Activated T-cell treated with anti-CD3 and anti-CD28 coated beads, Interleukin-2, amount 50 U/mL, for 48 hours (primary cell): ENCODE data around the gene POU3F2.

Experiments used
- DNase-seq, 2 experiments: peaks; one replicate each; pipeline ENCODE4 v3.0.0-alpha.2; 2020

POU3F2 gene

DNA sequence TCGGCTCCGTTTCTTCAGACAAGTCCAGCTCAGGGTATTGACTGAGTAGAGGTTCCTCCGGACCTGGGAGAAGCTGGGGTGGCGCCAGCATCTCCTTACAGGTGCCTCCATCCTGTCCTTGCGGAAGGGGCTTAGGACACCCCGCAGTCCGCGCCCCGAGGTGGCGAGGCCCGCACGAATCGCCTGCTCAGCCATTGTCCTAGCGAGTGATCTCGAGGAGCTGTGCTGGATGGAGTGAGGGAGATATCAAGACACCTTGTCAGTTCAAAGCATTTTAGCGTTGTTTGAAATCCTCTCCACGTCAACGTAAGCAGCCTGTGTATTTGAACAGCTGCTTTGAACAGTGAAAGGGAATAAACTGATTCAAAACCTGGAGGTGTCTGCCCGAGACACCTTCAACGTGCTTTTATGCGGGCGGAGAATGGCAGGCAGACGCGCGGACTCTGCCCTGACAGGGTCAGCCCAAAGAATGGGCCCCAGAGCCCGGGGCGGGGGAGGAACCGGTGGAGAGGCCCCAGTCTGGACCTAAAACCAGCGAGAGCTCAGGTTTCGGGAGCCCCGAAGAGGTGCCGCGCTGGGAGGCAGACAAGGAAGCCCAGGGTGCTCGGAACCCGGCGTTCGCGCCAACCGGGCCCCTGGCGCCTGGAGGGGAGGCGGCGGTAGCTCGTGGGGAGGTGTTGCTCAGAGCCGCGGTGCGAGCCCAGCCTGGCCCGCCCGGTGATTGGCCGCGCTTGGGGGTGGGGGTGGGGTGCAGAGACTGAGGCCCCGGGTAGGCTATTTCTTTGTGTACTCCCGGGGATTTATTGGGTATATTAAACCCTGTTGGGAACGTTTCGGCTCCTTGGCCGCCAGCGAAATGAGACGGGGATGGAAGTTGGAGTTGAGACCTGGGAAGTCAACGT lies 3.1 kb upstream of the POU3F2 start:
- DNase-seq = peak; percentile 37 to 39

DNA sequence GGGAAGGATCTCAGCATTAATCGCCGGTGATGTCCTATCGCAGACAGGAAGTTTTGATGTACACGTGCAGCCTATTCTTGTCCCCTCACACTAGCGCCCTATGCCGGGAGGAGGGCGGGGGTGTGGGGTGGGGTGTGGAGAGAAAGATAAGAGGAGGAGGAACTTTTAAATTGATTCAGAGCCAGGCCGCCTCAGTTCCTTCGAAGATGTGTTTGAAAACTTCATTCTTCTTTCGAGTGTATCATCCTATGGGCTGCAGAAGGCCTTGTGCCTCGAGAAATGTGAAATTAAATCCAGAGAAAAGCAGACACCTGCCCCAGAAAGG lies 2.5 kb upstream of the POU3F2 start:
- DNase-seq = peak; percentile 22 to 28

DNA sequence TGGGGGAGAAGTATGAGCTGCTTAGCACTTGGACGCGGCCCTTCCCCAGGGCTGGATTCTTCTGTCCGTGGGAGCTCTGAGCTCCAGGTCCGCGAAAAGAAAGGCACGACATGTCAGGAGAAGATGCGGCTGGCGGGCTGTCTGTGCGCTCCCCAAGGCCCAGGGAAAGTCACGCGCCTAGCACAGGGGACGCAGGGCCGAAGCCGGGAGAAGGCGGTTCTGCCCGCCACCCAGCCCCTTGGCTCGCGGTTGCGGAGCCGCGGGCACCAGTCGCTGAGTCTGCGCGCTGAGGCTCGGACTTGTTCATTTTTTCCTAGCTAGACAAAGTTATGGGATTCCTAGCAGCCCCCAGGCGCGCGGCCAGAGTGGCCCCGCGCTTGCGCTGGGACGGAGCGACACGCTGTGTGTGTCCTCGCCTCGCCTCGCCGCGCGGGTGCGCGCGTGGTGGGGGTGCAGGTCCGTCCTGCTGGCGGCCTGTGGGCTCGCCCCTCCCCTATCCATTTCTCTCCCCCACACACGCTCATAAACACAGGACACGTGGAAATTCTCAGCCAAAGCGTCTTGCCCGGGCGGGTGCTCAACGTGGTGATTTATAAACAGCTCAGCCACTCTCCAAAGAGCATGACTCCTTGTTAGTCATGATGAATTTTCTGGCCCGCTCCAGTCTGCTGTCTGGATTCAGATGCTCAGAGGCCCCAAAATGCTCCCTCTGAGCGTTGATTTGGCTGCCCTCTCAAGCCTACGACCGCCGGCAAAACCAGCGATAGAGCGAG lies 1.9 kb upstream of the POU3F2 start:
- DNase-seq = no peak

DNA sequence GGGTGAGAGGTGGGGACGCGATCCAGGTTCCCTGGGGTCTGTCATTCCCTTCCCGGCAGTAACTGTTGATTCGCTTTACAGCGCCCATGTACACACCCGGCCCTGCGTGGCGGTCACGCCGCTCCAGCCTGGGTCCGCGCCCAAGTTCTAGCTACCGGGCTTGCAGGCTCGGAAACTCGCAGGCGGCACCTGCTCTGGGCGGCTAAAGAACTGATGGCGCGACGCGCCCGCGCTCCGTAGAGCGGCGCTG lies 1.4 kb upstream of the POU3F2 start:
- peak; percentile 47 to 62 for DNase-seq

DNA sequence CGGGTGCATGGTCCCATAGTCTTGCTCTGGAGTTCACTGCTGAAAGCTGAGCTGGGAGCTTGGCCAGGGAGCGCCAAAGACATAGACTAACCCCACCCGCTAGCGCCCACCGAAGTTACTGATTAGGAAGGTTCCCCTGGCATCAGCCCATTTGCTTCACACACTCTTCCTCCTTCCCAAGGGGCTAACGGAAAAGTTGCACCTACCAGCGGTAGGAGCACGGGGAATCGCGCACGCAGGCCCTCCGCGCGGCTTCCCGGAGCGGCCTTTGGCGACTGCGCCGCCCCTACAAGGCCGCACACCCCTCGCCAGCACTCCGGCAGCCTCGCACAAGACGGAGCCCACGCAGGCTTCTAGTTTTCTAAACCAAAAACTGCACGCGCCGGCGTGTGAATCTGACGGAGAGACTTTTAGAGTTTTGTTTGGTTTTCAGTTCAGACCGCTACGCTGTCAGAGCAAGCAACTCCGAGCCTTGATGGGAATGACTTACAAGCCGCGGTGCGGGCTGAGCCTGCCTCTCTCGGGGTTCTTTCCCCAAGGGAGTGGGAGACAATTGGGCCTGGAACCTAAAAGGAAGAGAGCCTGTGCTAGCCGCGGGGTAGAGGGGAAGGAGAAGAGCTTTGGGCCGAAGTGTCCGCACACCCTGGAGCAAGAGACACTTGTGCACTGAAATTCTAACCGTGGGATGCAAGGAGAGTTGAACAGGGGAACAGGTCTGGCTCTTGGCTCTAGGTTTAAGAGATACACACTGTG lies 891 bp upstream of the POU3F2 start:
- DNase-seq = peak; percentile 54 to 56

DNA sequence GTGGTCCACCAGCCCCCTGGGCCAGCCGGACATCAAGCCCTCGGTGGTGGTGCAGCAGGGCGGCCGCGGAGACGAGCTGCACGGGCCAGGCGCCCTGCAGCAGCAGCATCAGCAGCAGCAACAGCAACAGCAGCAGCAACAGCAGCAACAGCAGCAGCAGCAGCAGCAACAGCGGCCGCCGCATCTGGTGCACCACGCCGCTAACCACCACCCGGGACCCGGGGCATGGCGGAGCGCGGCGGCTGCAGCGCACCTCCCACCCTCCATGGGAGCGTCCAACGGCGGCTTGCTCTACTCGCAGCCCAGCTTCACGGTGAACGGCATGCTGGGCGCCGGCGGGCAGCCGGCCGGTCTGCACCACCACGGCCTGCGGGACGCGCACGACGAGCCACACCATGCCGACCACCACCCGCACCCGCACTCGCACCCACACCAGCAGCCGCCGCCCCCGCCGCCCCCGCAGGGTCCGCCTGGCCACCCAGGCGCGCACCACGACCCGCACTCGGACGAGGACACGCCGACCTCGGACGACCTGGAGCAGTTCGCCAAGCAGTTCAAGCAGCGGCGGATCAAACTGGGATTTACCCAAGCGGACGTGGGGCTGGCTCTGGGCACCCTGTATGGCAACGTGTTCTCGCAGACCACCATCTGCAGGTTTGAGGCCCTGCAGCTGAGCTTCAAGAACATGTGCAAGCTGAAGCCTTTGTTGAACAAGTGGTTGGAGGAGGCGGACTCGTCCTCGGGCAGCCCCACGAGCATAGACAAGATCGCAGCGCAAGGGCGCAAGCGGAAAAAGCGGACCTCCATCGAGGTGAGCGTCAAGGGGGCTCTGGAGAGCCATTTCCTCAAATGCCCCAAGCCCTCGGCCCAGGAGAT lies 1.0 kb downstream of the POU3F2 start:
- DNase-seq = peak in 1 of 2 experiments; percentile 38

DNA sequence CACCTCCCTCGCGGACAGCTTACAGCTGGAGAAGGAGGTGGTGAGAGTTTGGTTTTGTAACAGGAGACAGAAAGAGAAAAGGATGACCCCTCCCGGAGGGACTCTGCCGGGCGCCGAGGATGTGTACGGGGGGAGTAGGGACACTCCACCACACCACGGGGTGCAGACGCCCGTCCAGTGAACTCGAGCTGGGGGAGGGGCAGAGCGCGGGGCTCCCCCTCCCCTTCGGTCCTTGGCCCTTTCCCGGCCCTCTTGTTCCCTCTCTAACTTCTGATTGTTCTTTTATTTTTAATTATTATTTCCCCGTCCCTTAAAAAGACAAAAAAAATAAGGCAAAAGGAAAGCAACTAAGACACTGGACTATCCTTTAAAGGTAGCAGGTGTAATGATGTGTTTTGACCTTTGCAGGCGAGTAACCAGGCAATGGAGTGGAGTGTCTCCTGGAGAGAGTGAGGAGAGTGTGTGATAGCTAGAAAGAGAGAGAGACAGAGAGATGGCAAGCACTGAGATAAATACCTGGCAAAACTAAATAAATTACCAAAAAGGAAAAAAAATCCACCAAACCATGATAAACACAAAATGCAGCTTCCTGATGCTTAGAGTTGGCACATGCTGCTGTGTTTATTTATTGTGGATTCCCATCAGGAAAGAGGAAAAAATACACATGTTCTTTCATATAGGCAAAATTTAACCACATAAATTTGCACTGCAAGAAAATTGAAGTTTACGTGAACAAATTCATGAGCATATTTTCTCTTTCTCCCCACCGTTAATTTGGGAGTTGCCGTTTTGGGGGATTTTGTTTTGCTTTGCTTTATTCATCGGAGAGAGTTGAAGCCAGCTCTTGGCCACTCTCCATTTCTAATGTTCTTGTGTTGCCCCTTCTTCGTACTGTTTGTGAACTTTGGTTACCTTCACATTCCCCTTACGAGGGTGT lies 1.9 kb downstream of the POU3F2 start:
- DNase-seq = no peak

DNA sequence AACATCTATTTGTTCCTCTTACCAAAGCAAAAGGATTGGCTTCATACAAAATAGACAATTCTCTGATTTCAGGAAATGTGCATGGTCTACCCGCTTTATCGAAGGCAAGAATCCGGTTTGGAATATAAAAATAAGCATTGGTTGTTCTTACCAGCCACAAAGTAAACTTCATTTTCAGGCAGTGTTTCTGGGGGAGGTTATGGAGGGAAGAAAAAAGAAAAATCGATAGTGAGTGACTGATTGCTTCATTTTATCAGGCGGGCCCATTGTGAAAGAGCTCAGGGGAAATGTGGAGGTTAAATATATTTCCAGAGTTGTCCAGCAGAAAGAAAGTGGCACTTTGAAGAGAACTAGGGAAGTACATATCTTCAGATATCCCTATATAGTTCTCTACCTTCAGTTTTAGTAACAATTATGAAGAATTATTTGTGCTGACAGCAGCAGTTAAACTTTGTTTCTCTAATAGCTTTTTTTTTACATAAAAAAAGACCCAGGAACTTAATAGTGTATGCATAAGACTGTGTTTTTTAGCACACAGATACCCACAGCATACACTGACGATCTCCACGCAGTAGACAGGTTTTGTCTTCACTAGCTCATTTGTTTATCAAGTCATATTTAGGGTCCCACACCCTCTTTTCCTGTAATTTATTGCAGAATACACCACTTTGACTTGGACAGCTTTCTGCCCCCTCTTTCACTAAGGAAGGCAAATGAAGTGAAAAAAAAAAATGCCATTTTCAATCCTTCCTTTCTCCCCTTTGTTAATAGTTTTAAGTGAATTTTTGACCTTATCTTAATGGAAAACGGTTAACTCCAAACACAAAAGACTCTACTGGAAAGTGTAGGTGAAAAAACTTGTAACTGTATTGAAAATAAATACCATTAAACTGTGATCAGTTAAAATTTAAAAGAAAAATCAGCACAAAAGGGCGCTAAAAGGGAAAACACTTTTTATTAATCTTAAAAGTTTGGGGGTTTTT lies 2.9 kb downstream of the POU3F2 start:
- DNase-seq = no peak

DNA sequence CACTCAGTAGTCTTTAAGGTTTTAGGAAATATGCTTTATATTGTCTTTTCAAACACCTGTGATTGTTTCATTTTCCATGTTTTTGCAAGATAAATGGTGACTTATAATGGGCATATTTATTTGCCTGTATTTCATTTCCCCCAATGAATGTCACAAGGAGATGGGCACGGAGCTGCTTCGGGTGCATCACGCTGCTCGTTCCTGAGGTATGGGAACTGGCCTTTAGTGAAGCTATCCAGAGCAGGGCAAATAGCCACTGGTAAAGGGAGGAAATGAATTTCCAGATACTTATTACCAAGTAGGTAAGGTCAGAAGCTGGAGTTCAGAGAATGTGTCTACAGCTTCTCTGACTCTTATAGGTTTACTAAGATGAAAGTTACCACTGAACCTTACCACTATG lies 3.7 kb downstream of the POU3F2 start:
- DNase-seq = no peak

DNA sequence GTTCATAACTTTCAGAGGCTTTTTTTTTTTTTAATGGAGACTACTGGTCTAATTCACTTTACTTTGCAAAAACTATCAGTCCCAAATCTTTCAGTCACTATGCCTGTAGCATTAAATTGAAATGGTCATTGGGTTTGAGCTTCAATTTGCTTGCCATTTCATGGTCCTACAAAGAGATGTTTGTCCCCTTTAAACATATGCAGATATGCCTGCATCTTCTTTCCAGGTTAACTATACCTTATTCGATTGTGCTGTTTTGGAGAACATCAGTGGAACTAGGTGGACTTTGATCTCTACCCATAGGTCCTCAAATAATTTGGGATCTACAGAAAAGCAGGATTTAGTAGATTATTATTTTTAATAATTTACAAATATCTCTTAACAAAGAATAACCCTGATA lies 4.6 kb downstream of the POU3F2 start:
- no peak for DNase-seq

DNA sequence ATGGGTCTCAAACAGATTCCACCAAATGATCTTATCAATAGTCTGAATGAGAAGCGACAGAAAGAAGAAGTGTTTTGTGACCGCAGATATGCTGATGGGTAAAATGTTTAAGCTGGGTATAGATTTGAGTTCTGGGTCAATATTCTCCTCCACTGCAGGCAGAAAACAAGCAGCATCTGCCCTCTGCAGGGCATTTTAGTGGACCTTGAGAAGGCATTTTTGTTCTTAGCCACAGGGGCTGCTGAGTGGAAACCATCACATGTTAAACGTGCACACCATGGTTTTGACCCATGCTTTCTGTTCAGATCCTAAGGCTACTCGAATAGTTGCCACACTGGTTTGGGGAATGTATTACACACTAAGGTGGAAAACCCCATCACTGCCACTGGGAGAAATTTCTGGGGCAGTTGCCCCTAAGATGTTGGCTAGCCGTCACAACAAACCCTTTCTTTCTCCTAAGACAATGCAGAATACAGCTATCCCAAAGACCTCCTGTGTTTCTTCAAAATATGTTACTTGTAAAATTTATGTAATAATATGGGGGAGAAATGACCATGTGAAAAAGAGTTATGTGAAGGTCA lies 5.5 kb downstream of the POU3F2 start:
- DNase-seq = no peak

DNA sequence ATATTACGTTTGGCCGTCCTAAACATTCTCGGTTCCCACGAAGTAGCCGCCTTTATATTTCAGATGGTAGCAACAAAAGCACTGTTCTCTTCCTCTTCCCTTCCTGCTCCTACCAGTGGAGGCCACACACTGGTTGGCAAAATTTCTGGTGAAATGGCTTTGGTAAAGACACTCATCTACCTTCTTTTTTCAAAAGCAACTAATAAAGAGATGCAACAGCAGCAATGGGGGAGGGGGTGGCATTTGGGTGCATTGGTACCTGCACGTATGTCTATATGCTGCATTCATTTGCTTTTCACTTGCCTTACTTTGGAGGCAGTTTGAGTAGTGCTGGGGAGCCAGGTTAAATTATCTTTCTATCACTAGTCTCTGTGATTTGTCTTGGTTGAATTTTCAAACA lies 6.0 kb downstream of the POU3F2 start:
- DNase-seq = no peak

DNA sequence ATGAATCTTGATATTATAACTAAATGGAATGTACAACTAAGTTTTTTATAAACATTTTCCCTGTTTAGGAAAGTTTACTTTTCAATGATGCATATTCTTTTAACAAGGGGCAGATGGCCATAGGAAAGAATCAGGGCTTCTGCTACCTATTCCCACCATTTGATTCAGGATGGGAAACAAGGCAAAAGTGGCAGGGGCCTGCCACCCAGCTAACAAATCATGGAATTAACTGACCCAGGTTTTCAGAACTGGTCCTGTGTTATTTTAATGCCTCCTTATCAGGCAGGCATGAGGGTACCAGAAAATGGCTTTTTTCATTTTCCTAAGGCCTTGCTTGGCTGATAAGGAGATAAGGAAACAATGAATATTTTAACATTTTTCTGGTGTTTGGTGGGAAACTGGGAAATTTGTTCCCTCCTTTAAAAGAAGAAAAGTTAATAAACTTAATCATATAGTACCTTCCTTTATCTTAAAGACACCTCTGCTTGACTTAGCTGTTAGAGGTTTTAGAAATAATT lies 6.7 kb downstream of the POU3F2 start:
- no peak for DNase-seq

DNA sequence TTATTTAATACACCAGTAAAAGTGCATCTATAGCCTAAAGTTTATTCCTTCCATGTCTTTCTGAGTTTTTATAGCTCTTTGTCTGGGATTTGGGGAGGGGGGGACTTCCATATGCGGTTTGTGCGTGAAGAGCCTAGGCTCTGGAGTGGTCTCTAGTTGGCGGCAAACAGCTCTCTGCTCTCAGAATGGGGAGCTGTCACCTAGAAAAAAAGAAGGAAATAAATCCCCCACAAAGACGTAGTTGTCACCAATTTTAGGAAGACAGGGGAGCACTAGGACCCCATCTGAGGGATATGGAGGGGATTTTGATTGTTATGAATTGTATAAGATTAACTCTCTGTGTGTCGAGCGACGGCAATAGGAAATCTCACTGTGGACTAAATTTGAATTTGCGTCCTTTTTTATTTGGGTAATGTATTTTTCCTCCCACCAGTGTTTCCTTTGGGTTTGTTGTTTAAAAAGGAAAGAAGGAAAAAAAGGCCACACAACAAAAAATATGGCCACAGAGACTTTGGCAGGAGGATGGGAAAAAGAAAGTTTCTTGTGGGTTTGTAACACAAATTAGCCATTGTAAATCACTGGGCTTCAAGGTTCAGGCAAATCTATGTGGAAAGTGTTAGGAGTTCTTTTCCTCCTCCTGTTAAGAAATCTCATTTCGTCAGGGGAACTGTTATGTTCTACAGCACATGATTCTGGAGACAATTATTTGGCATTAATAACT lies 7.4 kb downstream of the POU3F2 start:
- no peak for DNase-seq

DNA sequence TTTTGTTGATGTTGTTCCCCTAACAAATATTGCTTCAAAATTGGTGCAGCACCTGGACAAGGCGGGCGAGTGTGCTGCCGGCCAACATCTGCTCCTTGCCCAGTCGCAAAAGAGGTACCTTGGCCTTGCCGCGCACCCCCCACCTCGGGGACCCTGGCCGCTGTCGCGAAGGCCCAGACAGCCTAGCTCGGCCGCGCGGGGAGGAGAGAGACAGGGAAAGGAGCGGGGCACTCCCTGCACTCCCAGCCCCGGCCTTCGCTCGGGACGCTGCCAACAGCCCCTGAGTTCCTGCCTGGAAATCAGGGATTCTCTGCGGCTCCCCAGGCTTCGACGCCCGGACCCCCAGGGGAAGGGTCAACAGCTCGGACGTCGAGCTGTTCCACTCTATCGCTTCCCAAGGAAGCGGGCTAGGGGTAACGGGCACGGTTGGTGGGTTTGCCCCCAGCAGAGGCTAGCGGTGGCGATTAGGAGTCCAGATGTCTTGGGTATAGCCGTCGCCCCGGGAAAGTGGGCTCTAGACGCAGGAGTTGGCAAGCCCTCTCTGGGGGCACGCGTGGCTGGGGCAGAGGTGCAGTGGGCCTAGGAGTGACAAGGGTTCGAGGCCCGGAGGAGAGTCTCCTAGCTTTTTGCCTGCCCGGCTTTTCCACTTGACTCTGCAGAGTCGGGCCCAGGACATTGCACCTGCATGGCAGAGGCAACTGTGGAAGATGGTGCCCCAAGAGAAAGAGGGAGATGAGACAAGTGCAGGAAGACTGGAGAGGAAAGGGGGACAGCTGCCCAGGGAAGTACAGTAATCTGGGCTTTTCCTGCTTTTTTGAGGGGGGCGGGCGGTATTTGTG lies 8.2 kb downstream of the POU3F2 start:
- DNase-seq = no peak

DNA sequence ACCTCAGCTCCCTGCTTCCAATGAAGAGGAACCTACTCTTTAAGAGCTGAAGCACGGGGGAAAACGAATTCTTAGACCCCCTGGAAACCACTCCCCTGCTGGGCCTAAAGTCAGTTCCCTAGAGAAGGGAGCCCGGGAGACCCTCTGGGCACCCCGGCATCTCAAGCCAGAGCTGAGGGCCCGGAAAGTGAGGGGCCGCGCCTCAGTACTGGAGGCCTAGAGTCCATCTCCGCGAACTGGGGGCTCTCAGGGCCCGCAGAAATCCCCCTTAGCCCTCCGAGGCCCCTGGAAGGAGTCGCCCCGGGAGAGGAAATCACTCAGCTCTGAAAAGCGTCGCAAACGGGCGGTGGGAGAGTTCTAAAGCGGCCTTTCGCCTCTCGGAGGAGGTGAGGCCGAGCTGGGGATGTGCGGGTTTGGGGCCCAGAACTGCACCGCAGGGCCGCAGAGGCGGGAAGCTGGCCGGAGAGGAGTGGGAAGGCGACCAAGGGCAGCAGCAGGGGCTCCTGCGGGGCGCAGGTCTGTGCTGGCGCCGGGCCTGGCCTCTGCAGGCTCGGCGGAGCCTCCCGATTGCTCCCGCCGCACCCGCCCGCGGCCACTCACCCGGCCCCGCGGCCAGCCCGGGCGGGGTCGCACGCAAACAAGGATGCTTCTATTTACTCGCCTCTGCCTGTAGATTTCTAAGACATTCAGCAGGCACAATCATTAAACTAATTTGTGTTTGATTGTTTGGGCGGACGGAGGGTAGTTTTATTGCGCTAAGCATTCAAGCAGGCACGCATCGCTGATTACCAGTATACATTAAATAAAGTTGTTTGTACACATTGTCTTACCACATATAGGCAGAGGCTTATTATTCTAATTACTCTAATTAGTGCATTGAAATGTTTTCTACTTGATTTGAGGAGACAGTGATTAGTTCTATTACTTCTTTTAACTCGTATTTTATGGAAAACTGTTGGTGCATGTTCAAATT lies 9.2 kb downstream of the POU3F2 start:
- DNase-seq = peak in 1 of 2 experiments; percentile 32
